ENCODE results near the gene STX8. TPM values are rescaled to one million over a fixed set of nuclear protein-coding genes. Genes with fewer than 3 reads are reported as not detected.
A peak's percentile ranks its signal among the peaks of the same experiment; 100 is the strongest.

The STX8 gene
- total RNA-seq, 1 donor from 2014 or later: 31.2 TPM

- H3K27ac ChIP-seq: no peak overlapping the region
- H3K36me3 ChIP-seq: no peaks in the 10 kb centered on the region
- no peaks in the 10 kb centered on the region for H3K27me3 ChIP-seq
- no peak overlapping the region for H3K4me3 ChIP-seq
- intact Hi-C loops (cut with DNase I): no loop called here
- H3K9me3 ChIP-seq: no peaks in the 10 kb centered on the region
- H3K4me1 ChIP-seq: peaks cover 10% of the 10 kb centered on the region
- DNase-seq (ENCODE audit: extremely low spot score in 2 of 2): no peak
- no peak for TF ChIP-seq CTCF (IDR thresholded peaks at IDR 0.05)
- no peak for TF ChIP-seq POLR2AphosphoS5 (IDR thresholded peaks at IDR 0.05; ENCODE audit: insufficient read depth in 1 of 2, low read depth in 1 of 2)
- no peak for TF ChIP-seq POLR2A (IDR thresholded peaks at IDR 0.05)
These were observed 208.5 kb downstream of the STX8 start for GRCh38 chr17:9367156-9367555.

GRCh38 chr17:9364837-9365430 lies 210.7 kb downstream of the STX8 start:
- no peaks in the 10 kb centered on the region for H3K27me3 ChIP-seq
- no peak overlapping the region for H3K4me3 ChIP-seq
- no peaks in the 10 kb centered on the region for H3K36me3 ChIP-seq
- TF ChIP-seq POLR2AphosphoS5 (IDR thresholded peaks at IDR 0.05; ENCODE audit: insufficient read depth in 1 of 2, low read depth in 1 of 2) (no peak), CTCF (IDR thresholded peaks at IDR 0.05) (no peak), POLR2A (IDR thresholded peaks at IDR 0.05) (no peak)
- no peaks in the 10 kb centered on the region for H3K9me3 ChIP-seq
- DNase-seq (ENCODE audit: extremely low spot score in 2 of 2): peak in 1 of 2 donors; percentile 49
- H3K27ac ChIP-seq: peak overlapping the region; percentile 51
- H3K4me1 ChIP-seq: peaks cover 10% of the 10 kb centered on the region
- intact Hi-C loops (cut with DNase I): no loop called here

- Histone ChIP-seq H3K4me3 (no peak overlapping the region), H3K9me3 (no peaks in the 10 kb centered on the region), H3K4me1 (peaks cover 10% of the 10 kb centered on the region), H3K36me3 (no peaks in the 10 kb centered on the region), H3K27ac (no peak overlapping the region), H3K27me3 (no peaks in the 10 kb centered on the region)
- TF ChIP-seq CTCF (IDR thresholded peaks at IDR 0.05) (no peak), POLR2A (IDR thresholded peaks at IDR 0.05) (no peak), POLR2AphosphoS5 (IDR thresholded peaks at IDR 0.05; ENCODE audit: insufficient read depth in 1 of 2, low read depth in 1 of 2) (no peak)
- DNase-seq (ENCODE audit: extremely low spot score in 2 of 2): peak in 1 of 2 donors; percentile 32
- intact Hi-C loops (cut with DNase I): no loop called here
These were observed 211.9 kb downstream of the STX8 start for GRCh38 chr17:9363440-9364350.

GRCh38 chr17:9361188-9361955 lies 214.2 kb downstream of the STX8 start:
- Histone ChIP-seq H3K27ac (no peak overlapping the region), H3K36me3 (no peaks in the 10 kb centered on the region), H3K4me1 (peaks cover 10% of the 10 kb centered on the region), H3K27me3 (no peaks in the 10 kb centered on the region), H3K4me3 (no peak overlapping the region), H3K9me3 (no peaks in the 10 kb centered on the region)
- peak in 1 of 2 donors; percentile 67 for DNase-seq (ENCODE audit: extremely low spot score in 2 of 2)
- intact Hi-C loops (cut with DNase I): no loop called here
- no peak for TF ChIP-seq POLR2A (IDR thresholded peaks at IDR 0.05)
- TF ChIP-seq POLR2AphosphoS5 (IDR thresholded peaks at IDR 0.05; ENCODE audit: insufficient read depth in 1 of 2, low read depth in 1 of 2): peak in 1 of 2 donors; percentile 5

GRCh38 chr17:9360677-9361081 lies 214.9 kb downstream of the STX8 start:
- no peaks in the 10 kb centered on the region for H3K36me3 ChIP-seq
- H3K4me3 ChIP-seq: no peak overlapping the region
- H3K9me3 ChIP-seq: no peaks in the 10 kb centered on the region
- no peak overlapping the region for H3K27ac ChIP-seq
- intact Hi-C loops (cut with DNase I): no loop called here
- H3K27me3 ChIP-seq: no peaks in the 10 kb centered on the region
- TF ChIP-seq CTCF (IDR thresholded peaks at IDR 0.05) (no peak), POLR2AphosphoS5 (IDR thresholded peaks at IDR 0.05; ENCODE audit: insufficient read depth in 1 of 2, low read depth in 1 of 2) (peak in 1 of 2 donors; percentile 18), POLR2A (IDR thresholded peaks at IDR 0.05) (no peak)
- peaks cover 6% of the 10 kb centered on the region for H3K4me1 ChIP-seq
- peak in 1 of 2 donors; percentile 83 for DNase-seq (ENCODE audit: extremely low spot score in 2 of 2)

Measured in vagina (tissue), 2 donors.